ENCODE results near the gene CYP2D6.
"Not testable (repeated sequence)": the region's sequence is repeated elsewhere in the genome, so short reads cannot be mapped to it uniquely, and the experiment has no call there.

CYP2D6 gene

DNA sequence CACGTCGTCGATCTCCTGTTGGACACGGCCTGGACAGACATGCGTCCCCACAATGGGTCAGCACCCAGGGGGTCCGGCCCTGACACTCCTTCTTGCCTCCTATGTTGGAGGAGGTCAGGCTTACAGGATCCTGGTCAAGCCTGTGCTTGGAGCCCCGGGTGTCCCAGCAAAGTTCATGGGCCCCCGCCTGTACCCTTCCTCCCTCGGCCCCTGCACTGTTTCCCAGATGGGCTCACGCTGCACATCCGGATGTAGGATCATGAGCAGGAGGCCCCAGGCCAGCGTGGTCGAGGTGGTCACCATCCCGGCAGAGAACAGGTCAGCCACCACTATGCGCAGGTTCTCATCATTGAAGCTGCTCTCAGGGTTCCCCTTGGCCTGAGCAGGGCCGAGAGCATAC is 3.0 kb downstream of the CYP2D6 start:
- H3K4me1 ChIP-seq (ENCODE audit: insufficient read depth, low read length): no peaks in the 10 kb centered on the region
- H3K27me3 ChIP-seq (ENCODE audit: insufficient read depth, low read length): peaks cover 1% of the 10 kb centered on the region; the same call in 1 of the 2 replicates
- no peaks in the 10 kb centered on the region for H3K9me3 ChIP-seq (ENCODE audit: insufficient read depth, low read depth, low read length)
- no peak overlapping the region for H3K9ac ChIP-seq (ENCODE audit: low read depth, low read length)
- H3K36me3 ChIP-seq (ENCODE audit: insufficient read depth, low read depth, low read length): no peaks in the 10 kb centered on the region
- no peak overlapping the region for H3K4me3 ChIP-seq (ENCODE audit: low read length)
- H3K27ac ChIP-seq (ENCODE audit: low read length): no peak overlapping the region

DNA sequence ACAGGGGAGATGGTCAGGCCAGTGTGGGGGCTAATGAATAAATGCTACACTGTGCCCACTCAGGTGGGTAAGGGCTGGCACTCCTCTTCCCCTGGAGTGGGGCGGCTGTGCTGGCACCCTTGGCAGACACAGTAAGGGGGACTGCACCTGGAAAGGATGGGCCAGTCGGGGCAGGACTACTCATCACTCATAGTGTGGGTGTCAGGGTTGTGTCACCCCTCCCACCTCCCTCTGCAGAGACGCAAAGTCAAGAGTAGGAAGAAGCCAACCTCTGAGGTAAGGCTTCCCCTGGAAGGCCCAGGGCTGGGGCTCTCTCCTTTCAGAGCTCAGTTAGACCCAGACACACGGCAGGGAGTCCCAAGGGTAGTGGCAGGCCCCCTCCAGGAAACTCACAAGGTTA is 7.1 kb downstream of the CYP2D6 start:
- not testable (repeated sequence) for H3K9ac ChIP-seq (ENCODE audit: low read depth, low read length); H3K27ac ChIP-seq (ENCODE audit: low read length); H3K4me3 ChIP-seq (ENCODE audit: low read length)

DNA sequence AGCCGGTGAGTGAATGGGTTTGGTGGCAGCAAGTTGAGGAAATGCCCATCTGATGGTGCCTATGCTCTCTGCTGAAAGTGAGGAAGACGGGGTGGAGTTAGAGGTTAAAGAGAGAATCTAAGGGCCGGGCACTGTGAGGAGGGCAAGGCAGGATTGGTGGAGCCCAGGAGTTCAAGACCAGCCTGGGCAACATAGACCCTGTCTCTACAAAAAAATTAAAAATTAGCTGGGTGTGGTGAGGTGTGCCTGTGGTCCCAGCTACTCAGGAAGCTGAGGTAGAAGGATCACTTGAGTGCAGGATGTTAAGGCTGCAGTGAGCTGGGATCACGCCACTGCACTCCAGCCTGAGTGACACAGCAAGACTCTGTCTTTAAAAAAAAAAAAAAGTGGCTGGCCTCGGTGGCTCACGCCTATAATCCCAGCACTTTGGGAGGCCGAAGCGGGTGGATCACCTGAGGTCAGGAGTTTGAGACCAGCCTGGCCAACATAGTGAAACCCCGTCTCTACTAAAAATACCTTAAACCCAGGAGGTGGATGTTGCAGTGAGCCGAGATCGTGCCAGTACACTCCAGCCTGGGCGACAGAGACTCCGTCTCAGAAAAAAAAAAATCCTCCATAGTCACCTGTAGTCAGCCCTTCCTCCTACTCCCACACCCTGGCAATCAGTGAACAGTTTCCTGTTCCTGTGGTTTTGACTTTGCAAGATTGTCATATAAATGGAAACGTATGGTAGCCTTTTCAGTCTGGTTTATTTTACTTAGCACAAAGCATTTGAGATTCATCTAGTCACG is 10.2 kb downstream of the CYP2D6 start:
- not testable (repeated sequence) for H3K4me3 ChIP-seq (ENCODE audit: low read length); H3K9ac ChIP-seq (ENCODE audit: low read depth, low read length)

More for the DNA sequence above, 7.1 kb downstream of the CYP2D6 start:
- H3K36me3 ChIP-seq (ENCODE audit: insufficient read depth, low read depth, low read length); H3K4me1 ChIP-seq (ENCODE audit: insufficient read depth, low read length); H3K27me3 ChIP-seq (ENCODE audit: insufficient read depth, low read length); H3K9me3 ChIP-seq (ENCODE audit: insufficient read depth, low read depth, low read length): not testable (repeated sequence)

DNA sequence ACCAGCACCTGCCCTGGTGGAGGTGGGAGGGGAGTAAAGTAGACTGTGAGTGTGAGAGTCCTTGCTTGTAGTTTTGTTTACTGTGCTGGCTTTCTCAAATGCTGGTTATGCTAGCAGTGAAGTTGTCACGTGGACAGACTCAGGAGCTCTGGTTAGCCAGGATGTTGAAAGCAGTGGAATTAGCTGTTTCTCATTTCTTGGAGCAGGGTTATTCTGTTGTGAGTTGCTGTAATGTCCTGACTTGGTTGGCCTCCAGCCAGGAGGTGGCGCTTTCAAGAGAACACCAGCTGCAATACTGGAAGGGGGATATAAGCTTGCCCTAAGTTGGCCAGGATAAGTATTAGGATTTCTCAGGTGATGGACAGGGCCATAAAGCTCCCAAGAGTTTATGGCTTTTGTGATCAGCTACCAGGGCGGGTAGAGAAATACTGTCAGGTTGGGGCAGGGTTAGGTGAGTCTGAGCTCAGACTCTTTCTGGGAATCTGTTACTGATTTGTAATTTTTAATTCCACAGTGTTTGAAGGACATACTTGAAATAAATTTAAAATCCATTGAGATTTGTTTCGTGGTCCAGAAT is 13.7 kb downstream of the CYP2D6 start:
- peaks cover 5% of the 10 kb centered on the region; the same call in 1 of the 2 replicates for H3K27me3 ChIP-seq (ENCODE audit: insufficient read depth, low read length)
- no peaks in the 10 kb centered on the region for H3K4me1 ChIP-seq (ENCODE audit: insufficient read depth, low read length)
- H3K9me3 ChIP-seq (ENCODE audit: insufficient read depth, low read depth, low read length): peaks cover 16% of the 10 kb centered on the region
- H3K4me3 ChIP-seq (ENCODE audit: low read length): no peak overlapping the region
- H3K36me3 ChIP-seq (ENCODE audit: insufficient read depth, low read depth, low read length): no peaks in the 10 kb centered on the region
- no peak overlapping the region for H3K9ac ChIP-seq (ENCODE audit: low read depth, low read length)
- H3K27ac ChIP-seq (ENCODE audit: low read length): no peak overlapping the region

More for the DNA sequence above, 10.2 kb downstream of the CYP2D6 start:
- not testable (repeated sequence) for H3K36me3 ChIP-seq (ENCODE audit: insufficient read depth, low read depth, low read length); H3K4me1 ChIP-seq (ENCODE audit: insufficient read depth, low read length); H3K27me3 ChIP-seq (ENCODE audit: insufficient read depth, low read length); H3K27ac ChIP-seq (ENCODE audit: low read length); H3K9me3 ChIP-seq (ENCODE audit: insufficient read depth, low read depth, low read length)

DNA sequence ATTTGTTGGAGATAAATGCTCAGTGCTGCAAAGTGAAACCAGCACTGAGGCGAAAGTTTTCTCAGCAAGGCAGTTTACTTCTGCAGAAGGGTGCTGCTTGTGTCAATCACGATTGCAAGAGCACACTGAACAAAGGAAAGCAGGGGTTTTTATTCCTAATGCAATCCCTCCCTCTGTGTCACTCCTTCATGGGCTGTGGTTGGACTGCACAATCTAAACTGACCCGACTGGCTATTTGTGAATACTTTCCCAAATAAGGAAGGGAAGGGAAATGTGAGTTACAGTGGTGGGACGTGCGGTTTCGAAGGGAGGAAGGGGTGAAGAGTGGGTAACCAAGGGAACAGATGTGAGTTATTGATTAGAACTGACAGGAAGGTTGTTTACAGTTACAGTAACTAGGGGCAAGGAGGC is 15.2 kb downstream of the CYP2D6 start:
- not testable (repeated sequence) for H3K27ac ChIP-seq (ENCODE audit: low read length); H3K4me1 ChIP-seq (ENCODE audit: insufficient read depth, low read length); H3K27me3 ChIP-seq (ENCODE audit: insufficient read depth, low read length); H3K4me3 ChIP-seq (ENCODE audit: low read length); H3K9ac ChIP-seq (ENCODE audit: low read depth, low read length); H3K36me3 ChIP-seq (ENCODE audit: insufficient read depth, low read depth, low read length)
- H3K9me3 ChIP-seq (ENCODE audit: insufficient read depth, low read depth, low read length): peaks cover 16% of the 10 kb centered on the region

DNA sequence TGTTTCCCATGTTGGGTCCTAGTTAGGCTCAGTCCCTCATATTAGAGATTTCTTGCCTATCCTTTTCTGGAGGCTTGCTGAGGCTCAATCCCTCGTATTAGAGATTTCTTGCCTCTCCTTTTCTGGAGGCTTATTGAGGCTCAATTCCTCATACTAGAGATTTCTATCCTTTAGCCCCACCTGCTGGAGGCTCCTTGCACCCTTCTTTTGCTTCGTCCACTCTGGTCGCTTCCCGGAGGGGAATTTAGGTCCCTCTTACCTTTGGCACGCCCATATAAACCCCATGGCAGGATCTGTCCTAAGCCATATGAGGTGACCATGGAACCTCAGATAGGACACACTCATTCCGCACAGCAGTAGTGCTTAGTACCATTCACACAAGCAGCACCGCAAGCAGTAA is 15.9 kb downstream of the CYP2D6 start:
- no peak overlapping the region for H3K9ac ChIP-seq (ENCODE audit: low read depth, low read length)
- H3K4me1 ChIP-seq (ENCODE audit: insufficient read depth, low read length): no peaks in the 10 kb centered on the region
- peaks cover 16% of the 10 kb centered on the region for H3K9me3 ChIP-seq (ENCODE audit: insufficient read depth, low read depth, low read length)
- no peak overlapping the region for H3K27ac ChIP-seq (ENCODE audit: low read length)
- H3K36me3 ChIP-seq (ENCODE audit: insufficient read depth, low read depth, low read length): no peaks in the 10 kb centered on the region
- H3K27me3 ChIP-seq (ENCODE audit: insufficient read depth, low read length): peaks cover 5% of the 10 kb centered on the region; the same call in 1 of the 2 replicates
- H3K4me3 ChIP-seq (ENCODE audit: low read length): no peak overlapping the region

DNA sequence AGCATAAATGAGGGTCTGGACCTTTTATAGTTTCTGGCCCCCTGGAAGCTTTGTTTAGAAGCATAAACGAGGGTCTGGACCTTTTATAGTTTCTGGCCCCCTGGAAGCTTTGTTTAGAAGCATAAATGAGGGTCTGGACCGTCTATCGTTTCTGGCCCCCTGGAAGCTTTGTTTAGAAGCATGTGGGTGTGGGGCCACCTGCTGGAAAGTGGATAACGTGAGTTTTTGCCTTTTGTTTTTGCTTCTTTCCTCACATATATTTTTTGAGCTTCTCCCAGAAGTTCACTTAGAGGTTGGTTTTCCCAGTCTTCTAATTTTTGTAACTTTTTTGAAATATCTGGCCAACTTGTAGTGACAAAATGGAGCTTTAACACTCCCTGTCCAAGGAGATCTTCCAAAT is 17.8 kb downstream of the CYP2D6 start:
- not testable (repeated sequence) for H3K4me1 ChIP-seq (ENCODE audit: insufficient read depth, low read length); H3K4me3 ChIP-seq (ENCODE audit: low read length); H3K27ac ChIP-seq (ENCODE audit: low read length); H3K9ac ChIP-seq (ENCODE audit: low read depth, low read length); H3K27me3 ChIP-seq (ENCODE audit: insufficient read depth, low read length); H3K36me3 ChIP-seq (ENCODE audit: insufficient read depth, low read depth, low read length)
- peaks cover 16% of the 10 kb centered on the region for H3K9me3 ChIP-seq (ENCODE audit: insufficient read depth, low read depth, low read length)

DNA sequence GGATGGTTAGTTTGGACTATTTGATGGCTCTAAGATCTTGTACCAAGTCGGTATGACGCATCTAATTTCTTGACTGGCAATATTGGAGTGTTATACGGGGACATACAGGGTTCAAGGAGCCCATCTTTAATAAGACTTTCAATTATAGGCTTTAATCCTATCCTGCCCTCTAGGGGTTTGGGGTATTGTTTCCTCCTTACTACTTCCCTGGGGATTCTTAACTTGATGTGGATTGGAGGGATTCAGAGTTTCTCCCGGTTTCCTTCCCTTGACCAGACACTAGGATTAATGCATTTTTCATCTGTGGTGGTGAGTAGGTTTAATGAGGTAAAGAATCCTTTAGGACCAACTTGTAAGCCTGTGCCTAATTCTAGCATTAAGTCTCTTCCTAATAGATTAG is 18.8 kb downstream of the CYP2D6 start:
- H3K36me3 ChIP-seq (ENCODE audit: insufficient read depth, low read depth, low read length): no peaks in the 10 kb centered on the region
- H3K9ac ChIP-seq (ENCODE audit: low read depth, low read length): no peak overlapping the region
- no peaks in the 10 kb centered on the region for H3K27me3 ChIP-seq (ENCODE audit: insufficient read depth, low read length)
- no peaks in the 10 kb centered on the region for H3K4me1 ChIP-seq (ENCODE audit: insufficient read depth, low read length)
- no peak overlapping the region for H3K27ac ChIP-seq (ENCODE audit: low read length)
- no peak overlapping the region for H3K4me3 ChIP-seq (ENCODE audit: low read length)
- peaks cover 16% of the 10 kb centered on the region for H3K9me3 ChIP-seq (ENCODE audit: insufficient read depth, low read depth, low read length)

DNA sequence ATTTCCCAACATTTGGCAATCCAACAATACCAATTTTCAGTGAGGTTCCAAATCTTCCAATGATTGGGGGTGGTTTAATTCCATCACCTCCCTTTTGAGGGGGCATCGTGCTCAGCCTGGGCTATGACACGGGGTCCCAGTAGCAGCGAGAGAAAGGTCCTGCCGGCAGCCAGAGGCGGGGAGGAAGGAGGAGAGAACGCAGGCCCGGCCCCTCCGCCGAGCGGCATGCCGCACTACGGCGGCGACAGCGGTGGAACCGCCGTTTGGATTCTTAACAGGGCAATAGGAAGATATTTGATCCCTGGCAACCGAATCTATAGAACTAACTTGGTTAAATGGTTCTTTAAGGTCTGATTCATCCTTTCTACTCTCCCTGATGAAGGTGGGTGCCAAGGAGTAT is 21.8 kb downstream of the CYP2D6 start:
- Histone ChIP-seq H3K9me3 (ENCODE audit: insufficient read depth, low read depth, low read length) (peaks cover 15% of the 10 kb centered on the region; the same call in 1 of the 2 replicates), H3K4me1 (ENCODE audit: insufficient read depth, low read length) (no peaks in the 10 kb centered on the region), H3K9ac (ENCODE audit: low read depth, low read length) (no peak overlapping the region), H3K4me3 (ENCODE audit: low read length) (no peak overlapping the region), H3K27me3 (ENCODE audit: insufficient read depth, low read length) (no peaks in the 10 kb centered on the region), H3K36me3 (ENCODE audit: insufficient read depth, low read depth, low read length) (no peaks in the 10 kb centered on the region), H3K27ac (ENCODE audit: low read length) (no peak overlapping the region)

DNA sequence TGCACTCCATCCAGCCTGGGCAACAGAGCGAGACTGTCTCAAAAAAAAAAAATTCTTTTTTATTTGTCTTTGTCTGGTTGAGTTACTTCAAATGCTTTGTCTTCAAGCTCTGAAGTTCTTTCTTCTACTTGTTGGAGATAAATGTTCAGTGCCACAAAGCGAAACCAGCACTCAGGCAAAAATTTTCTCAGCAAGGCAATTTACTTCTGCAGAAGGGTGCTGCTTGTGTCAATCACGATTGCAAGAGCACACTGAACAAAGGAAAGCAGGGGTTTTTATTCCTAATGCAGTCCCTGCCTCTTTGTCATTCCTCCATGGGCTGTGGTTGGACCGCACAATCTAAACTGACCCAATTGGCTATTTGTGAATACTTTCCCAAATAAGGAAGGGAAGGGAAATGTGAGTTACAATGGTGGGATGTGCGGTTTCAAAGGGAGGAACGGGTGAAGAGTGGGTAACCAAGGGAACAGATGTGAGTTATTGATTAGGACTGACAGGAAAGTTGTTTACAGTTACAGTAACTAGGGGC is 26.2 kb downstream of the CYP2D6 start:
- H3K27me3 ChIP-seq (ENCODE audit: insufficient read depth, low read length); H3K9ac ChIP-seq (ENCODE audit: low read depth, low read length); H3K27ac ChIP-seq (ENCODE audit: low read length); H3K4me3 ChIP-seq (ENCODE audit: low read length); H3K36me3 ChIP-seq (ENCODE audit: insufficient read depth, low read depth, low read length); H3K4me1 ChIP-seq (ENCODE audit: insufficient read depth, low read length): not testable (repeated sequence)
- H3K9me3 ChIP-seq (ENCODE audit: insufficient read depth, low read depth, low read length): peaks cover 27% of the 10 kb centered on the region

DNA sequence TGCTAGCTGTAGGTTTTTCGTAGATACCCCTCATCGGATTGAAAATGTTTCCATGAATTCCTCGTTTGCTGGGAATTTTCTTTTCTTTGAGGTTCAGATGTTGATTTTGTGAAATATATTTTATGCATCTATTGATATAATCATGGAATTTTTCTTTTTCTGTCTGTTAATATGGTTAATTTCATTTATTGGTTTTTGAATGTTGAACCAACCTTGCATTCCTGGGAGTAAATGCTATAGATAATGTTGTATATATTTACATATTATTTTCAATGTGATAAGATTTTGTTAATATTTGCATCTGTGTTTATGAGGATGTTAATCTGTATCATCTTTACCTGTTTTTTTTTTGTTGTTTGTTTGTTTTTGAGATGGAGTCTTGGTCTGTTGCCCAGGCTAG is 29.4 kb downstream of the CYP2D6 start:
- H3K27ac ChIP-seq (ENCODE audit: low read length): no peak overlapping the region
- H3K9me3 ChIP-seq (ENCODE audit: insufficient read depth, low read depth, low read length): peaks cover 27% of the 10 kb centered on the region
- H3K4me1 ChIP-seq (ENCODE audit: insufficient read depth, low read length): no peaks in the 10 kb centered on the region
- H3K27me3 ChIP-seq (ENCODE audit: insufficient read depth, low read length): no peaks in the 10 kb centered on the region
- H3K36me3 ChIP-seq (ENCODE audit: insufficient read depth, low read depth, low read length): no peaks in the 10 kb centered on the region
- H3K4me3 ChIP-seq (ENCODE audit: low read length): no peak overlapping the region
- H3K9ac ChIP-seq (ENCODE audit: low read depth, low read length): no peak overlapping the region

DNA sequence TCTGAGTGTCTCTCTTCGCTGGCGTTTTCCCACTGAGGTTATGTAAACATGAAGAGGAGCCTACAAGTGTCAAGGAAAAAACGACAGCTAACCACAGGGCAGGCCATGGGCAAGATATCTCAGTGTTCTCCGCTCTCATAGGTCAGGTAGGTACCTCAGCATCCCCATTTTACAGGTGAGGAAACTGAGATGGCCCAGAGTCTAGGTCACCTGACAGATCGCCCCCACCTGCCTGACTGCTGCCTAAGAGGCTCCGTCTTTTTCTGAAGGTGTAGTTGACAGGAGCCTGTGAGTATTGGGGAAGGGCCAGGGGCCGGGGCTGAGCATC is 39.2 kb downstream of the CYP2D6 start:
- Histone ChIP-seq H3K9ac (ENCODE audit: low read depth, low read length) (peak overlapping the region; percentile 50), H3K27ac (ENCODE audit: low read length) (no peak overlapping the region), H3K9me3 (ENCODE audit: insufficient read depth, low read depth, low read length) (no peaks in the 10 kb centered on the region), H3K27me3 (ENCODE audit: insufficient read depth, low read length) (peaks cover 9% of the 10 kb centered on the region; the same call in 1 of the 2 replicates), H3K36me3 (ENCODE audit: insufficient read depth, low read depth, low read length) (peaks cover 17% of the 10 kb centered on the region), H3K4me1 (ENCODE audit: insufficient read depth, low read length) (no peaks in the 10 kb centered on the region; the same call in 1 of the 2 replicates), H3K4me3 (ENCODE audit: low read length) (peak overlapping the region; percentile 100)

Measured in iPS-20b (cell line).